Endothelial cell of umbilical vein (primary cell): ENCODE data around the gene NDUFAF2. TPM values are rescaled to one million over a fixed set of nuclear protein-coding genes. Genes with fewer than 3 reads are reported as not detected.

Experiments
- BruUV-seq: library from RNA; stranded (reverse); fragments of 400-500 nt; replicated peaks from 2 replicates; lab custom pipeline; 2021; lab: Mats Ljungman, UMichigan
- CTCF ChIA-PET: fragments of 300-600, 350-600 bp; sonication (Branson Sonifier 250); formaldehyde crosslinking; loops from one replicate; lab custom pipeline; 2021; ENCODE audit warnings: antibody characterized with exemption, inconsistent platforms; lab: Charles Lee
- POLR2A ChIA-PET: fragments of 300-600, 350-600 bp; sonication (Branson Sonifier 250); formaldehyde crosslinking; loops from one replicate; lab custom pipeline; 2021; ENCODE audit warnings: antibody characterized with exemption, inconsistent platforms; lab: Charles Lee
- DNase-seq: peaks from one replicate; pipeline ENCODE4 v3.0.0-alpha.2; 2011; ENCODE audit warnings: low read depth, low spot score
- FAIRE-seq: peaks from 2 replicates; lab custom pipeline; 2011; peaks lifted over from hg19 to GRCh38; lab: Jason Lieb, UNC
- H2AFZ ChIP-seq: 2 replicates; pipeline ENCODE4 v1.6.0; 2012; ENCODE audit warnings: low read depth, low read length, control low read depth, inconsistent platforms
- H3K27ac ChIP-seq: 2 replicates; pipeline ENCODE4 v1.5.1; 2011; ENCODE audit warnings: low read depth, mild to moderate bottlenecking, control low read depth, low read length, moderate library complexity; ENCODE audit not compliant: insufficient read depth
- H3K27me3 ChIP-seq, 2 experiments: 2 replicates each; pipeline versions ENCODE4 v1.6.0 to v1.6.1; 2011; ENCODE audit warnings: low read length in 2 of 2, mixed read lengths in 1 of 2; ENCODE audit not compliant: control insufficient read depth in 2 of 2, insufficient read depth in 2 of 2
- H3K36me3 ChIP-seq, 2 experiments: 2 replicates in 1 of 2; 3 replicates in 1 of 2; pipeline ENCODE4 v1.5.1; 2011; ENCODE audit warnings: low read length in 2 of 2, mild to moderate bottlenecking in 1 of 2, moderate library complexity in 1 of 2; ENCODE audit not compliant: control insufficient read depth in 2 of 2, insufficient read depth in 2 of 2; ENCODE audit errors: extremely low read depth in 1 of 2
- H3K4me1 ChIP-seq: 3 replicates; pipeline ENCODE4 v1.5.1; 2011; ENCODE audit warnings: mild to moderate bottlenecking, low read length; ENCODE audit not compliant: control insufficient read depth, insufficient read depth; ENCODE audit errors: extremely low read depth
- H3K4me2 ChIP-seq: 2 replicates; pipeline ENCODE4 v1.6.1; 2011; ENCODE audit warnings: low read length, control low read depth, mixed read lengths; ENCODE audit not compliant: insufficient read depth
- H3K4me3 ChIP-seq, 3 experiments: fragments of 200-600 bp in 1 of 3; sonication (generic), shearing (Covaris generic) in 1 of 3; replicated peaks in 1 of 3; 2 replicates each; pipeline ENCODE4 v1.5.1; 2011 to 2016; ENCODE audit warnings: control low read depth in 3 of 3, low read length in 3 of 3, mild to moderate bottlenecking in 2 of 3, inconsistent platforms in 1 of 3, low read depth in 1 of 3, moderate library complexity in 1 of 3; ENCODE audit not compliant: insufficient read depth in 1 of 3
- H3K79me2 ChIP-seq: 2 replicates; pipeline ENCODE4 v1.6.0; 2012; ENCODE audit warnings: low read length, inconsistent platforms; ENCODE audit not compliant: control insufficient read depth, insufficient read depth
- H3K9ac ChIP-seq: replicated peaks from 2 replicates; pipeline ENCODE3; 2011; ENCODE audit warnings: low read length, control low read depth; ENCODE audit not compliant: insufficient read depth; ENCODE audit errors: extremely low read depth
- H3K9me1 ChIP-seq: replicated peaks from 3 replicates; pipeline ENCODE4 v1.6.0; 2011; ENCODE audit warnings: mild to moderate bottlenecking, low read length; ENCODE audit not compliant: control insufficient read depth, insufficient read depth; ENCODE audit errors: extremely low read depth
- H3K9me3 ChIP-seq: replicated peaks from 2 replicates; pipeline ENCODE4 v1.5.1; 2012; ENCODE audit warnings: low read length, inconsistent platforms; ENCODE audit not compliant: control insufficient read depth, insufficient read depth
- H4K20me1 ChIP-seq: replicated peaks from 2 replicates; pipeline ENCODE3; 2011; ENCODE audit warnings: mild to moderate bottlenecking, low read length; ENCODE audit not compliant: control insufficient read depth, insufficient read depth; ENCODE audit errors: extremely low read depth
- CTCF ChIP-seq, 2 donors: IDR thresholded peaks; 1 replicate in 1 of 2; 2 replicates in 1 of 2; pipeline ENCODE4 v1.5.1; 2011; ENCODE audit warnings: low read length in 2 of 2, mild to moderate bottlenecking in 2 of 2, moderate library complexity in 2 of 2, control low read depth in 1 of 2, inconsistent platforms in 1 of 2, low read depth in 1 of 2; ENCODE audit not compliant: insufficient read depth in 1 of 2; ENCODE audit errors: extremely low read depth in 1 of 2
- EZH2 ChIP-seq: IDR thresholded peaks from 2 replicates; pipeline ENCODE4 v1.6.1; 2012; ENCODE audit warnings: borderline replicate concordance, low read depth, mild to moderate bottlenecking, moderate library complexity, low read length, inconsistent platforms; ENCODE audit not compliant: severe bottlenecking
- FOS ChIP-seq: IDR thresholded peaks from 2 replicates; pipeline ENCODE4 v1.6.1; 2011; ENCODE audit warnings: mild to moderate bottlenecking, low read length, moderate library complexity, borderline replicate concordance; ENCODE audit not compliant: insufficient read depth
- GATA2 ChIP-seq: IDR thresholded peaks from 2 replicates; pipeline ENCODE4 v1.7.0; 2011; ENCODE audit warnings: low read depth, mild to moderate bottlenecking, moderate library complexity, mixed read lengths, low read length; ENCODE audit not compliant: insufficient read length, insufficient read depth
- JUN ChIP-seq: IDR thresholded peaks from 2 replicates; pipeline ENCODE4 v1.6.1; 2011; ENCODE audit warnings: borderline replicate concordance, low read depth; ENCODE audit not compliant: insufficient read length, insufficient read depth
- MAX ChIP-seq: IDR thresholded peaks from 2 replicates; pipeline ENCODE4 v1.6.1; 2011; ENCODE audit not compliant: insufficient read depth, insufficient read length
- MYC ChIP-seq: IDR thresholded peaks from one replicate; pipeline ENCODE4 v1.6.1; 2011; ENCODE audit warnings: mild to moderate bottlenecking, low read depth, low read length
- POLR2A ChIP-seq: IDR thresholded peaks from 2 replicates; pipeline ENCODE4 v1.6.1; 2012; ENCODE audit warnings: low read depth, mild to moderate bottlenecking, control low read depth, low read length
- POLR2AphosphoS5 ChIP-seq: IDR thresholded peaks from 2 replicates; pipeline ENCODE4 v1.6.1; 2012; ENCODE audit warnings: low read depth, mild to moderate bottlenecking, control low read depth, low read length, moderate library complexity; ENCODE audit not compliant: insufficient read depth
- dilution Hi-C: fragments of 300-500 bp; cut with MboI; formaldehyde crosslinking; loops from one replicate; pipeline ENCODE4 v1.15.0; 2019; ENCODE audit warnings: low sequenced_read_pairs; ENCODE audit not compliant: extremely low pct_ligation_motif_present
- intact Hi-C: fragments of 100-400 bp; cut with micrococcal nuclease; formaldehyde crosslinking; loops from one replicate; pipeline ENCODE4 v1.10.0; 2022
- polyA plus RNA-seq, 4 experiments: library from polyadenylated mRNA; depleted of rRNA in 3 of 4; stranded (reverse) in 3 of 4; unstranded in 1 of 4; fragments of >200 nt; gene quantifications; 2 replicates each; pipeline versions ENCODE4 v1.2.1 to v1.2.3, GENCODE V29; 2011 to 2012; ENCODE audit warnings: missing spikeins in 1 of 4
- total RNA-seq: library from RNA; stranded (reverse); gene quantifications from 2 replicates; pipeline ENCODE4 v1.2.3, GENCODE V29; 2021

Gene NDUFAF2
- total and polyA plus RNA-seq, 2 donors (not counting 3 experiments of a cell fraction or from before 2014, with no cell fraction given): 10.7 to 39.9 TPM

- CTCF ChIA-PET: interaction anchor here (1.3 to 7.9 kb wide), 3 partner anchors 18 to 606 kb away, joined by 3 to 79 read pairs (median 31); no protein-coding TSS in a partner anchor
- TF ChIP-seq FOS (peak; percentile 12), MAX (no peak), GATA2 (no peak), MYC (no peak)
- dilution Hi-C loops: no loop called here
- no peak for FAIRE-seq
- peaks cover 19% of the 10 kb centered on the region for H3K4me1 ChIP-seq
- H3K9me1 ChIP-seq: no peaks in the 10 kb centered on the region
- H3K9ac ChIP-seq: no peak overlapping the region
- POLR2A ChIA-PET: no interaction called here
- peaks cover 2% of the 10 kb centered on the region for H4K20me1 ChIP-seq
- H3K4me2 ChIP-seq: no peak overlapping the region
- H3K27ac ChIP-seq: no peak overlapping the region
- no peaks in the 10 kb centered on the region for H3K36me3 ChIP-seq
- no peaks in the 10 kb centered on the region for H3K79me2 ChIP-seq
- no TSS peak for BruUV-seq
- H3K4me3 ChIP-seq: no peak overlapping the region
- peak; percentile 5 for DNase-seq
- H2AFZ ChIP-seq: no peak overlapping the region
- intact Hi-C loops: no loop called here
- no peaks in the 10 kb centered on the region for H3K9me3 ChIP-seq
- no peaks in the 10 kb centered on the region for H3K27me3 ChIP-seq
These were observed 107.9 kb downstream of the NDUFAF2 start for GRCh38 chr5:61052882-61053281.

GRCh38 chr5:61053937-61054336 lies 108.9 kb downstream of the NDUFAF2 start:
- CTCF ChIA-PET: interaction anchor here (0.9 to 7.9 kb wide), 6 partner anchors 94 to 1090 kb away, joined by 4 to 79 read pairs (median 12); partner anchors contain the start of gene ZSWIM6
- TF ChIP-seq CTCF (IDR thresholded peaks at IDR 0.05; ENCODE audit: extremely low read depth in 1 of 2, insufficient read depth in 1 of 2, low read depth in 1 of 2, low read length in 2 of 2) (no peak), GATA2 (no peak), EZH2 (no peak), JUN (no peak), POLR2AphosphoS5 (no peak), MAX (no peak), MYC (no peak), FOS (no peak), POLR2A (no peak)
- Histone ChIP-seq H2AFZ (no peak overlapping the region), H4K20me1 (peaks cover 2% of the 10 kb centered on the region), H3K9me1 (no peaks in the 10 kb centered on the region), H3K27me3 (no peaks in the 10 kb centered on the region), H3K4me1 (peaks cover 14% of the 10 kb centered on the region), H3K9me3 (no peaks in the 10 kb centered on the region), H3K4me3 (no peak overlapping the region), H3K27ac (no peak overlapping the region), H3K79me2 (no peaks in the 10 kb centered on the region), H3K9ac (no peak overlapping the region), H3K4me2 (no peak overlapping the region), H3K36me3 (no peaks in the 10 kb centered on the region)
- no TSS peak for BruUV-seq
- DNase-seq: no peak
- POLR2A ChIA-PET: interaction anchor here (1.0 kb wide), 1 partner anchor 278 kb away, joined by 3 read pairs; no protein-coding TSS in a partner anchor
- no peak for FAIRE-seq
- dilution Hi-C loops: no loop called here
- intact Hi-C loops: loop anchor here (2.0 kb wide), 5 partner anchors 95 to 881 kb away; partner anchors contain the start of gene SMIM15
